ENCODE measurements around the gene UMODL1.
"Not testable (repeated sequence)": the region's sequence is repeated elsewhere in the genome, so short reads cannot be mapped to it uniquely, and the experiment has no call there.

UMODL1 gene

GRCh38 chr21:42061195-42061985 lies 9.7 kb upstream of the UMODL1 start:
- DNase-seq = peak; percentile 72 to 80

- no peak for DNase-seq
Observed at GRCh38 chr21:42061986-42062235, 9.2 kb upstream of the UMODL1 start.

DNA sequence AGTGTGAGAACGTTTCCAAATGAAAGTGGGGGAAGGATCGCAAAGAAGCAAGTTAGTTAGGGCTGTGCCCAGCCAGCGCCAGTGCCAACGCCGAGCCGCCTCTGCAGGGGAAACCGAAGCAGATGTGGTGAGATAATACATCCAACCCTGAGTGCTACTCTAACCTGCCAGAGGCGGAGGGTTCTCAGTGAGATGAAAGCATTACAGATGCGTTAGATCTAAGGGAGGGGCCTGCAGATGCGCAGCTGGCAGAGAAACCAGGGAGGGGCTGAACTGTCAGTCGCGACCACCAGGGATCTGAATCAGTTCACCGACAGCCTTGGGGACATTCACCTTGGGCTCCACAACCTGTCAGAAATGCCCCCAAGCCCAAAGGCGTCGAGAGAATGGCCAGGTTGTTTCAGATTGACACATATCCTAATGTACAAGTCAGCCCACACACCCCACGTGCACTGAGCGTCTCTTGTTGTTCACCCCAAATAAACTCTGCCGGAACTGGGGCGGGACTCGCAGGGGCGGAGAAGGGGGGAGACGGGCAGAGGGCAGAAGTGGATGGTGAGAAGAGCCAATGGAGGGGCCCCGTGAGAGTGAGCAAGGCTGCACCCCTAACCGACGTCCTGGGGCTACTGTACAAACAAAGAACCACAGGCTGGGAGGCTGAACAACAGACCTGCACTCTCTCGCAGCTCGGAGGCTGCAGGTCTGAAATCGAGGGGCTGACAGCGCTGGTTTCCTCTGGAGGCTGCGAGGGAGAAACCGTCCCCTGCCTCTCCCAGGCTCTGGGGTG lies 8.7 kb upstream of the UMODL1 start:
- peak; percentile 48 to 60 for DNase-seq

DNA sequence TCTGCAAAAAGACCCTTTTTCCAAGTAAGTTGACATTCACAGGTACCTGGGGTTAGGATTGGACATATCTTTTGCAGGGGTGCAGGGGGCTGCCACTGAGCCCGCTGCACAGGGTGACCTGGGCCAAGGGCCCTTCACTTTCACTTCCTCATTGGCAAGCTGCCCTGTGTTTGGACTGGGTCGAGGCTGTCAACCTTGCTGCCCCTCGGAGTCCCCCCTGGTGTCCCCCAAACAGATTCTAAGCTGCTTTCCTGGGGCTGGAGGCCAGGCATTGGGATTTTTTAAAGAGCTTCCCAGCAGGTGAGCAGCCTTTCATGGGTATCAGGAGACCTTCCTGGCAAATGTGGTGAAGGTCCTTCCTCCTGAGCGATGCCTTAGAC lies 7.9 kb upstream of the UMODL1 start:
- peak in 1 of 2 experiments; percentile 9 for DNase-seq

DNA sequence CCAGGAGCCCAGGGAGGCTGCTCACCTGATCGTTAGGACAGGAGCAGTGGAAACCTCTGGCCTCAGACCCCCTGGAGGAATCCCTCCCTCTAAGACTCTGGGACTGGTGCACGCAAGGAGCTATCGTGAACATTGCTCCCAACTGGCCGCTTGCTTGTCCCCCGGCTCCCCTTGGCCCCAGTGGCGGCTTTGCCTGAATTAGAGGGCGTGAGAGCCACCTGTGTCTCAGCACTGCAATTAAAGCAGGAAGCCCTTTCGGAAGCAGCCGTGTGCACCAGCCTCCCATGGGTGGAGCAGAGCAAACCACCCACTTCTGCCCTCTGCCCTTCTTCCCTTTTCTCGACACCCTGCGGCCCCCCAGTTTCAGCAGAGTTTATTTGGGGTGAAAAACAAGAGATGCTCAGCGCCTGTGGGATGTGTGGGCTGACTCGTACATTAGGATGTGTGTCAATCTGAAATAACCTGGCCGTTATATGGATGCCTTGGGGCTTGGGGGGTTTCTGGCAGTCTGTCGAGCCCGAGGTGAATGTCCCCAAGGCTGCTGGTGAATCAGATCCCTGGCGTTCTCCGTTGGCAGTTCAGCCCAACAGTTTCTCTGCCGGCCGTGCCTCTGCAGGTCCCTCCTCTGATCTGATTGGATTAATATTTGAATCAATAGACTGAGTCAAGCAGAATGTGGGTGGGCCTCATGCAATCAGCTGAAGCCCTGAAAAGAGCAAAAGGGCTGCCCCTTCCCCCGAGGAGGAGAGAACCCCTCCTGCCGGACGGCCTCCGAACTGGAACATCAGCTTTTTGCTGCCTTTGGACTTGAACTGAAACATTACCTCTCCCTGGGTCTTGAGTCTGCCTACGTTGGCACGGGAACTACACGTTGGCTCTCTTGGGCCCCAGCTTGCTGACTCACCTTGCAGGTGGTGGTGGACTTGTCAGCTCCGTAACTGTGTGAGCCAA lies 7.3 kb upstream of the UMODL1 start:
- peak; percentile 67 to 73 for DNase-seq

- no peak for DNase-seq
Observed at GRCh38 chr21:42066521-42066920, 4.6 kb upstream of the UMODL1 start.

- no peak for DNase-seq
Observed at GRCh38 chr21:42067531-42068255, 3.4 kb upstream of the UMODL1 start.

- DNase-seq = no peak
Observed at GRCh38 chr21:42068256-42068545, 2.9 kb upstream of the UMODL1 start.

- DNase-seq = no peak
Observed at GRCh38 chr21:42068592-42068991, 2.5 kb upstream of the UMODL1 start.

DNA sequence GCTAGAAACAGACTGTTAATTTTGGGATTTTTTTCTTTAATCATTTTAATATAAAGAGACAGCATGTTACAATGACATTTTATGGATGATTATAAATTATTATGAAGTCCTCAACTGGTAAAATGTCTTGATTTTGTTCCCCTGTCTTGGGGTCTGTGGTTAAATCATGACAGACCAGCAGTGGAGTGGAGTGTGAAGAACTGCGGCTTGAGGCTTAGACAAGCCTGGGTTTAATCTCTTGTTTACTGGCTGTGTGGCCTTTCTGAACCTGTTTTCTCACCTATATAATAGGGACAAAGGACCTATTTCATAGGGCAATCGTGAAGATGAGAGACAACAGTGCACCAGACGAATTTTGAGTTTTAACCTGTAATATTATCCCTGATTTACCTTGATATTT lies 1.8 kb upstream of the UMODL1 start:
- no peak for DNase-seq

- DNase-seq = no peak
Observed at GRCh38 chr21:42069843-42070242, 1.3 kb upstream of the UMODL1 start.

DNA sequence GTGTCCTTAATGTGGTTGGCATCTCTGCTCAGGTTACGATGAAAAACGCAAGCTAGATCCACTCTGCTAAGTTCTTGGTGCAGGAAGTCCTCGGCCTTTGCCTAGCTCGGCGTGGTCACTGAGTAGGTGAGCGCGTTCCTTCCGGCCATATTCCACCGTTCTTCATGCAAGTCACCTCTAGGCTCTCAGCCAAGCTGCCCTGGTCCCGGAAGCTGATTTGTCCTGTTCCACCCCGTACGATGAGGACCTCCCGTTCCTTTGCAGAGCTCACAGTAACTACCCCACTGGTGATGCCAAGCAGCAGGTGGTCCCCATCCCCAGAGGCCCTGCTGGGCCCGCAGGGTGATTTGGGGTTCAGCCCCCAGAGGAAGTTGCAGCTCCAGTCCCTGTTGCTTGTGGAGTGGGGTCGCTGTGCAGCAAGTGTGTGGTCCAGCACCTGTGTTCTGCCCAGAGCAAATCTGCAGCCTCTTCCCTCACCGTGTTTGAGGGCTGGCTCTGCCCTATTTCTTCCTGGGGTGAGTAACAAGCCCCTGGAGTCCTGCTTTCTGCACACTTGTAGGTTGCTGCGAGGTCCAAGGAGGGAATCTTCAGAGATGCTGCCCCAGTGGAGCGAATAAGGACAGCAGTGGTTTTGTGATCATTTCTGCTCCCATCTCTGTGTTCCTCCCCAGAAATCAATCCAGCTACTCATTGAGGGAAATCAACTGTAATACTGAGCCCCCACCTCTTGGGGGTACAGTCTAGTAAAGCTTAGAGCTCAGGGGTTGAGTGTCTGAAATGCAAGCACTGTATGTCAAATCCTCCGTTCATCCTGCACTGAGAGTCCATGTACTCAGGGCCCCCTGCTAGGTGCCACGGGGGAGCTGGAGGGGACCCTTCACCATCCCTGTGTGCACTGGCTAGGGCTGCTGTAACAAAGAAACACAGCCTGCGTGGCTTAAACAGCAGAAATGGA lies 2.3 kb downstream of the UMODL1 start:
- no peak for DNase-seq

GRCh38 chr21:42075686-42076471 lies 4.8 kb downstream of the UMODL1 start:
- no peak for DNase-seq

DNA sequence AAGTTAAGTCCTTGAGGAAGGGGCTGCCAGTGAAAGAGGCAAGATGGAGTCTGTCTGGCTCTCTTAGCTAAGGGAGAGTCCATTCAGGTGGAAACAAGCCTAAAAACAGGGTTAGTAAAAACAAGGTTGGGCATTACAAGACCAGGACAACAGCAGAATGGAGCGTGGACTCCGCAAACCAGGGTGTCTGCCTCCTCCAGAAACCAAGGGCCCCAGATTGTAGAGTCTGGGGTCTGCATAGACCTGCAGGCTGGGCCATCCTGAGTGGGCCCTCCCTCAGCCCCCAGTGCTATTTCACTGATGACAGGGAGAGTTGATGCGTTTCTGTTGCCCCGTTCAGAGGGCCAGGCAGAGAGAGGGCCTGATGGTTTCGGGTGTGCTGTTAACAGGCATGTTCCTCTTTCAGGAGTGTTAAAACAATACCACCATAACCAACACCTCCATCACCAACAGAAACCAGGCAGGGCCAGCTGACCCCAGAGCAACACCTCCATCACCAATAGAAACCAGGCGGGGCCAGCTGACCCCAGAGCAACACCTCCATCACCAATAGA lies 6.6 kb downstream of the UMODL1 start:
- not testable (repeated sequence) for DNase-seq

GRCh38 chr21:42078247-42079007 lies 7.3 kb downstream of the UMODL1 start:
- DNase-seq = not testable (repeated sequence)

GRCh38 chr21:42079008-42079938 lies 8.2 kb downstream of the UMODL1 start:
- DNase-seq = no peak

GRCh38 chr21:42079939-42080787 lies 9.0 kb downstream of the UMODL1 start:
- peak; percentile 2 to 5 for DNase-seq

GRCh38 chr21:42080788-42081083 lies 9.6 kb downstream of the UMODL1 start:
- DNase-seq = no peak

All from Kasumi-1 (cell line).